HEK293T (cell line): ENCODE measurements around the gene HBZ.

Experiments used
- CTCF ChIA-PET: fragments of 350-600 bp; formaldehyde crosslinking; extraction: SDS; loops from one replicate; lab custom pipeline; 2021; ENCODE audit warnings: antibody characterized with exemption, inconsistent platforms; lab: Yijun Ruan, JAX
- POLR2A ChIA-PET: fragments of 350-600 bp; formaldehyde crosslinking; extraction: SDS; loops from one replicate; lab custom pipeline; 2020; ENCODE audit warnings: antibody characterized with exemption, inconsistent platforms; lab: Yijun Ruan, JAX
- DNase-seq: peaks from one replicate; pipeline ENCODE4 v3.0.0; 2012; ENCODE audit warnings: mixed read lengths; ENCODE audit errors: extremely low spot score
- ARNT ChIP-seq: fragments of 450-650 bp; IDR thresholded peaks from 2 replicates; pipeline ENCODE4 v1.6.1; 2017; ENCODE audit warnings: mild to moderate bottlenecking
- BHLHE40 ChIP-seq: fragments of 450-650 bp; IDR thresholded peaks from 2 replicates; pipeline ENCODE4 v1.6.1; 2016; ENCODE audit warnings: mild to moderate bottlenecking, moderate library complexity, borderline replicate concordance
- CTBP1 ChIP-seq: fragments of 450-650 bp; IDR thresholded peaks from 2 replicates; pipeline ENCODE4 v1.6.1; 2016; ENCODE audit warnings: borderline replicate concordance
- ELF4 ChIP-seq: fragments of 450-650 bp; IDR thresholded peaks from 2 replicates; pipeline ENCODE4 v1.6.1; 2017; ENCODE audit warnings: antibody characterized with exemption
- FOXA1 ChIP-seq: fragments of 450-650 bp; IDR thresholded peaks from 2 replicates; pipeline ENCODE4 v1.6.1; 2016; ENCODE audit warnings: mild to moderate bottlenecking
- FOXK2 ChIP-seq: fragments of 450-650 bp; IDR thresholded peaks from 2 replicates; pipeline ENCODE4 v1.6.1; 2016; ENCODE audit warnings: mild to moderate bottlenecking
- FOXM1 ChIP-seq: fragments of 450-650 bp; IDR thresholded peaks from 2 replicates; pipeline ENCODE4 v1.6.1; 2017; ENCODE audit warnings: mild to moderate bottlenecking, borderline replicate concordance
- HDGF ChIP-seq: fragments of 450-650 bp; IDR thresholded peaks from 2 replicates; pipeline ENCODE4 v1.6.1; 2017; ENCODE audit warnings: antibody characterized with exemption, borderline replicate concordance
- L3MBTL2 ChIP-seq: fragments of 450-650 bp; conservative IDR thresholded peaks from 2 replicates; pipeline ENCODE4 v1.6.1; 2016; ENCODE audit warnings: mild to moderate bottlenecking
- LEF1 ChIP-seq: fragments of 450-650 bp; IDR thresholded peaks from 2 replicates; pipeline ENCODE4 v1.6.1; 2017; ENCODE audit warnings: mild to moderate bottlenecking, borderline replicate concordance
- NFRKB ChIP-seq: fragments of 450-650 bp; IDR thresholded peaks from 2 replicates; pipeline ENCODE4 v1.6.1; 2016; ENCODE audit warnings: mild to moderate bottlenecking, moderate library complexity
- SP1 ChIP-seq: fragments of 450-650 bp; IDR thresholded peaks from 2 replicates; pipeline ENCODE4 v1.6.1; 2017
- SUZ12 ChIP-seq: fragments of 450-650 bp; IDR thresholded peaks from 2 replicates; pipeline ENCODE4 v1.6.1; 2016; ENCODE audit warnings: mild to moderate bottlenecking
- TARDBP ChIP-seq: fragments of 450-650 bp; IDR thresholded peaks from 2 replicates; pipeline ENCODE4 v1.6.1; 2016
- ZNF384 ChIP-seq: fragments of 450-650 bp; IDR thresholded peaks from 2 replicates; pipeline ENCODE4 v1.6.1; 2016
- TF ChIP-seq, protein P1 (sequence below): fragments of 450-650 bp; IDR thresholded peaks from 2 replicates; pipeline ENCODE4 v1.6.1; 2016

HBZ gene

DNA sequence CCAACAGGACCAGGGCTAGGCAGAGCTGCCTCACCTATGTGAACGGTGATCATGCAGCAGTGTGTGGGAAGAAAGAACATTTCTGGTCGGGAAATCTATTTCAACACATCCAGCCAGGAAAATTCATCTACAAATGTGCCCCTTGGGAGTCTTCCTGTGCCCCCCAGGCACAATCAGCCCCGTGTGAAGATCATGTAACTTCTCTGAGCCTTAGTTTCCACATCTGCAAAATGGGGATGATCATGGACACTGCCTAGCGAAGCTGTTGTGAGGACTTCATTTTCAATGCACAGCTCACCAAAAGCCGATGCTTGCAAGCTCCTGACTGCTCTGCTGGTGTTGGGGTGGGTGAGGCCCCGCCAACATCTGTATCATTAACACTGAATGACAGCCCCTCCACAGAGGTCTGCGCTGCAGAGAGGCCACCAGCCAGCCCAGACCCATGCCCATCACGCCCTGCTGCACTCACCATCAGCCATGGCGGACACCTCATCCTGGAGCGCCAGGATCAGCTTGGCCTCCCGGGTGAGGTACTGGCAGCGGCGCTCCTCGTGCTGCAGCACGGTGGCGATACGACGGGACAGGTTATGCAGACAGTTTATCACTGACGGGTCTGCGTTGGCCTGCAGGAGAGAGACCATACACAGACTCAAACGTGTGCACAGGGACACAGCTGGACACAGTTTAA is 40.1 kb upstream of the HBZ start:
- TF ChIP-seq NFRKB (no peak), ELF4 (no peak), BHLHE40 (no peak), FOXM1 (no peak)
- DNase-seq: no peak
- CTCF ChIA-PET: interaction anchor here (1.0 kb wide), 1 partner anchor 250 kb away, joined by 3 read pairs; no protein-coding TSS in a partner anchor
- POLR2A ChIA-PET: no interaction called here

DNA sequence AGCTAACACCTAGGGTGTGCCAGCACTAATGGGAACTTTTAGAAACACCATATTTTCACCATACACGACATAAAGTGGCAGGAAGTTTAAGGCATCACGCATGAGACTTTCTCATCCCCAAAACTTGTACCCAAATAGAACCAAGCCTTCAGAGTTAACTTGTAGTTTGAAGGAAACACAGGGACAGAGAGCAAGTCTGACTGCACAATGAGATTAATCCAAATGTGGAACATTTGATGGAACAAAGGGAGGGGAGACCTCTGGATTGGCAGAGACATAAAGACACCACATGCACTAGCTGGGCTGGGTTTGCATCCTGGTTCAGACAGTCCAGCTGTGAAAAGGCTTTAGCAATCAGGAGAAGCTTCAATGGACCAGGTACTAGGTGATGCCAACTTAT is 38.1 kb upstream of the HBZ start:
- TF ChIP-seq ARNT (no peak), SP1 (no peak), SUZ12 (no peak), LEF1 (no peak), FOXA1 (no peak), CTBP1 (no peak), TARDBP (no peak), BHLHE40 (no peak), ELF4 (no peak), HDGF (no peak), NFRKB (no peak), FOXM1 (no peak), L3MBTL2 (no peak), ZNF384 (no peak), FOXK2 (no peak)
- TF ChIP-seq, protein P1, sequence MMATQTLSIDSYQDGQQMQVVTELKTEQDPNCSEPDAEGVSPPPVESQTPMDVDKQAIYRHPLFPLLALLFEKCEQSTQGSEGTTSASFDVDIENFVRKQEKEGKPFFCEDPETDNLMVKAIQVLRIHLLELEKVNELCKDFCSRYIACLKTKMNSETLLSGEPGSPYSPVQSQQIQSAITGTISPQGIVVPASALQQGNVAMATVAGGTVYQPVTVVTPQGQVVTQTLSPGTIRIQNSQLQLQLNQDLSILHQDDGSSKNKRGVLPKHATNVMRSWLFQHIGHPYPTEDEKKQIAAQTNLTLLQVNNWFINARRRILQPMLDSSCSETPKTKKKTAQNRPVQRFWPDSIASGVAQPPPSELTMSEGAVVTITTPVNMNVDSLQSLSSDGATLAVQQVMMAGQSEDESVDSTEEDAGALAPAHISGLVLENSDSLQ: no peak
- CTCF ChIA-PET: no interaction called here

DNA sequence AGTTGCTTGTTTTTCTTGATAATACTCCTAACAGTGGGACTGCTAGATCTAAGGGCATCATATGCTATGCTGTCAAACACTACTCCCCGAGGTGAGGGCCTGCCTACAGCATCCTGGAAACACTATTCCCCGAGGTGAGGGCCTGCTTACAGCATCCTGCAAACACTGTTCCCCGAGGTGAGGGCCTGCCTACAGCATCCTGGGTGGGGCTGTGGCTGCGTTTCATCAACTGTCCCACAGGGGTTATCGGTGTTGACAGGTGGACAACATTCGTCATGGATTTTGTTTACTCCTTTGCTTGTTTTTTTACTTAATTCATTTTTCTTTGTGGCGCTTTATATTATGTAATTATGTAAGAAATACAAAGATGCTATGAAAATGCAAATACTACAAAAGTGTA is 36.4 kb upstream of the HBZ start:
- ChIA-PET POLR2A (no interaction called here), CTCF (interaction anchor here (1.1 kb wide), 1 partner anchor 25 kb away, joined by 3 read pairs; no protein-coding TSS in a partner anchor)
- TF ChIP-seq FOXK2: no peak
- TF ChIP-seq, protein P1: no peak
- no peak for TF ChIP-seq FOXM1
- DNase-seq: no peak

More for the DNA sequence above, 38.1 kb upstream of the HBZ start:
- no peak for DNase-seq
- POLR2A ChIA-PET: no interaction called here

DNA sequence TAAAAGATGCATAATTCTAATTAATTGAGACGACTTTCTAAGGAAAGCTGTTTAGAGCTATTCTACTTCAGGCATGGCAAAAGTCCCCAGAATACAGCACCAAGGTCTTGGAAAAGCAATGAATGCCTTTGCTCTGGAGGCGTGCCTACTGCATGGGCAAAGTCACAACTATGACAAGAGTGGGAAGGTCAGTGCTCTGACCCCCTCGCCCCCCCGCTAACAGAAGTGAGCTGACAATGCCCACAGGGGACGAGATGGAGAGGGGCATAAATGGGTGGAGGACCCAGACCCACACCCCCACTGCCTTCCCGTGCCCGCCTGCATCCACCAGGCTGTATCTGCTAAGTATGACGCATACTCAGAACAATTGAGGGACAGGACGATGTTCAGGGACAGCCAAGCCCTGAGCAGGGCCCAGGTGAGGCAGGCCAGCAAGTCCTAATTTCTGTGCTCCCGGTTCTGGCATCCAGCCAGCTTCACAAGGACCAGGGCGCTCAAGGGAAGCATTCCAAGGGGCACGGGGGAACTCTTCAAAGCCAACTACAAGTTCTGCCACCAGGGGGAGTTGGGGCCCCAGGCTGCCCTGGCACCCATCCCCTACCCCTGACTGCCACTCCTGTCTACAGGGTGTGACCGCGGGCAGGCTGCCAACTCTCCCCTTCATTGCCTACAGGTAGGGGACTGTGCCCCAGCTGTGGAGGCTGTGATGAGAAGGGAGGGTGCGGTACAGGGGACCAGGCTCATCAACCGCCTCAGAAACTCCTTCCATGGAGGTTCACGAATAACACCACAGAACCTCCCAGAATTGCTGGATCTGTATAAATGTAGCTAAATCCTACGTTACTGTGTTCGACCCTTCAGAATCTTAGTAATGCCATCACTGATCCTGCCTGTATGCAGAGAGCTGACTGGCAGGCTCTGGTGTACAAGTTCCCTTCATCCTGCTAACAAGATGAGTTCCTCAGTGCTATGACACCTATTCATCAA is 34.8 kb upstream of the HBZ start:
- no peak for TF ChIP-seq FOXK2
- TF ChIP-seq ELF4: no peak
- TF ChIP-seq ZNF384: no peak
- no peak for TF ChIP-seq BHLHE40
- TF ChIP-seq SUZ12: no peak
- TF ChIP-seq FOXA1: no peak
- no peak for TF ChIP-seq TARDBP
- TF ChIP-seq CTBP1: no peak
- no peak for TF ChIP-seq L3MBTL2
- no peak for TF ChIP-seq NFRKB
- no peak for TF ChIP-seq HDGF
- TF ChIP-seq ARNT: no peak
- no peak for TF ChIP-seq FOXM1
- no peak for TF ChIP-seq SP1
- TF ChIP-seq, protein P1: no peak
- TF ChIP-seq LEF1: no peak
- CTCF ChIA-PET: interaction anchor here (0.7 to 1.7 kb wide), 7 partner anchors 9 to 45 kb away, joined by 3 to 10 read pairs (median 3); partner anchors contain the start of gene RHBDF1
- POLR2A ChIA-PET: no interaction called here
- DNase-seq: peak; percentile 76

DNA sequence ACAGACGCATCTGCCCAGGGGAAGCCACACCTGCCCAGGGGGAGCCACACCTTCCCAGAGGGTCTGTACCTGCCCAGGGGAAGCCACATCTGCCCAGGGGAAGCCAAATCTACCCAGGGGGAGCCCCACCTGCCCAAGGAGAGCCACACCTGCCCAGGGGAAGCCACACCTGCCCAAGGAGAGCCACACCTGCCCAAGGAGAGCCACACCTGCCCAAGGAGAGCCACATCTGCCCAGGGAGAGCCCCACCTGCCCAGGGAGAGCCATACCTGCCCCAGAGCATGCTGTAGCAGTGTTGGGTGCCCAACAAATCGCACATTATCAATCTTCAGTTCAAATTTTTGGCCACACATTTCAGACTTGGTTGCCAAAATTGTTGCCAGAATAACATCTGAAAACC is 33.6 kb upstream of the HBZ start:
- POLR2A ChIA-PET: no interaction called here
- TF ChIP-seq, protein P1: no peak
- TF ChIP-seq CTBP1 (no peak), L3MBTL2 (no peak), FOXK2 (no peak), HDGF (no peak), ZNF384 (no peak)
- CTCF ChIA-PET: interaction anchor here (1.0 to 1.7 kb wide), 3 partner anchors 12 to 22 kb away, joined by 4 to 10 read pairs (median 9); no protein-coding TSS in a partner anchor

More for the DNA sequence above, 33.6 kb upstream of the HBZ start:
- DNase-seq: no peak
